ENCODE results near the gene CPEB4.

CPEB4 gene

GRCh38 chr5:173902334-173902733 is 14.2 kb downstream of the CPEB4 start:
- H3K27ac ChIP-seq (ENCODE audit: low read depth, low read length), result peak overlapping the region; percentile 47
- H2AFZ ChIP-seq (ENCODE audit: low read depth, low read length, severe bottlenecking), result no peak overlapping the region
- no peaks in the 10 kb centered on the region for H4K20me1 ChIP-seq (ENCODE audit: low read depth, low read length)
- peak overlapping the region; percentile 1; the same call in 1 of the 2 replicates for H3K9ac ChIP-seq (ENCODE audit: low read length)
- H3F3A ChIP-seq (ENCODE audit: insufficient read depth), result peaks cover 20% of the 10 kb centered on the region; the same call in 1 of the 2 replicates
- H3K9me3 ChIP-seq (ENCODE audit: insufficient read depth, low read length), result no peaks in the 10 kb centered on the region
- peaks cover 99% of the 10 kb centered on the region for H3K79me2 ChIP-seq (ENCODE audit: insufficient read depth, low read length)
- peak overlapping the region; percentile 44 for H3K4me2 ChIP-seq (ENCODE audit: low read depth, low read length, poor library complexity, severe bottlenecking)
- no peaks in the 10 kb centered on the region for H3K9me2 ChIP-seq (replicated peaks; ENCODE audit: insufficient read depth, low read length)
- no peak overlapping the region for H3K4me3 ChIP-seq (ENCODE audit: insufficient read depth, low read length, poor library complexity, severe bottlenecking)
- H3K27me3 ChIP-seq (ENCODE audit: low read length), result no peaks in the 10 kb centered on the region
- no peaks in the 10 kb centered on the region; the same call in 1 of the 2 replicates for H3K36me3 ChIP-seq (ENCODE audit: low read length)
- TF ChIP-seq EZH2phosphoT487 (conservative IDR thresholded peaks at IDR 0.05; ENCODE audit: low read length) (no peak), CTCF (IDR thresholded peaks at IDR 0.05; ENCODE audit: insufficient read depth, low read length, poor library complexity, severe bottlenecking) (no peak)

GRCh38 chr5:173902743-173903142 is 14.6 kb downstream of the CPEB4 start:
- Histone ChIP-seq H2AFZ (ENCODE audit: low read depth, low read length, severe bottlenecking) (no peak overlapping the region), H3K9me2 (replicated peaks; ENCODE audit: insufficient read depth, low read length) (no peaks in the 10 kb centered on the region), H3K36me3 (ENCODE audit: low read length) (no peaks in the 10 kb centered on the region), H3F3A (ENCODE audit: insufficient read depth) (peaks cover 24% of the 10 kb centered on the region; the same call in 1 of the 2 replicates), H3K79me2 (ENCODE audit: insufficient read depth, low read length) (peaks cover 99% of the 10 kb centered on the region), H4K20me1 (ENCODE audit: low read depth, low read length) (no peaks in the 10 kb centered on the region), H3K27me3 (ENCODE audit: low read length) (no peaks in the 10 kb centered on the region), H3K9ac (ENCODE audit: low read length) (0 out of 2 replicates have a peak overlapping the region, but pooled peaks have one; percentile 9), H3K4me2 (ENCODE audit: low read depth, low read length, poor library complexity, severe bottlenecking) (peak overlapping the region; percentile 44), H3K9me3 (ENCODE audit: insufficient read depth, low read length) (no peaks in the 10 kb centered on the region), H3K27ac (ENCODE audit: low read depth, low read length) (peak overlapping the region; percentile 47), H3K4me3 (ENCODE audit: insufficient read depth, low read length, poor library complexity, severe bottlenecking) (no peak overlapping the region)
- TF ChIP-seq EZH2phosphoT487 (conservative IDR thresholded peaks at IDR 0.05; ENCODE audit: low read length) (no peak), CTCF (IDR thresholded peaks at IDR 0.05; ENCODE audit: insufficient read depth, low read length, poor library complexity, severe bottlenecking) (no peak)

GRCh38 chr5:173903396-173904140 is 15.4 kb downstream of the CPEB4 start:
- H3K4me2 ChIP-seq (ENCODE audit: low read depth, low read length, poor library complexity, severe bottlenecking), result peak overlapping the region; percentile 44
- peak overlapping the region; percentile 9; the same call in 1 of the 2 replicates for H3K9ac ChIP-seq (ENCODE audit: low read length)
- no peaks in the 10 kb centered on the region for H4K20me1 ChIP-seq (ENCODE audit: low read depth, low read length)
- H3K9me2 ChIP-seq (replicated peaks; ENCODE audit: insufficient read depth, low read length), result no peaks in the 10 kb centered on the region
- peaks cover 32% of the 10 kb centered on the region; the same call in 1 of the 2 replicates for H3F3A ChIP-seq (ENCODE audit: insufficient read depth)
- no peaks in the 10 kb centered on the region for H3K27me3 ChIP-seq (ENCODE audit: low read length)
- no peak overlapping the region for H2AFZ ChIP-seq (ENCODE audit: low read depth, low read length, severe bottlenecking)
- H3K27ac ChIP-seq (ENCODE audit: low read depth, low read length), result peak overlapping the region; percentile 47
- peak overlapping the region; percentile 13 for H3K4me3 ChIP-seq (ENCODE audit: insufficient read depth, low read length, poor library complexity, severe bottlenecking)
- peaks cover 99% of the 10 kb centered on the region for H3K79me2 ChIP-seq (ENCODE audit: insufficient read depth, low read length)
- TF ChIP-seq EZH2phosphoT487 (conservative IDR thresholded peaks at IDR 0.05; ENCODE audit: low read length) (no peak), CTCF (IDR thresholded peaks at IDR 0.05; ENCODE audit: insufficient read depth, low read length, poor library complexity, severe bottlenecking) (no peak)
- no peaks in the 10 kb centered on the region for H3K9me3 ChIP-seq (ENCODE audit: insufficient read depth, low read length)
- no peaks in the 10 kb centered on the region for H3K36me3 ChIP-seq (ENCODE audit: low read length)

Measured in SU-DHL-6 (cell line).